Right lobe of liver (tissue), 4 donors: ENCODE measurements around the gene LRRC8D.

ENCODE experiments used
- POLR2A ChIP-seq: fragments of 450-650 bp; IDR thresholded peaks from one replicate; pipeline ENCODE4 v1.6.1; 2017; ENCODE audit warnings: antibody characterized with exemption, mild to moderate bottlenecking
- TF ChIP-seq, protein P1 (sequence below), 4 donors: fragments of 200-600 bp in 3 of 4; fragments of 450-650 bp in 1 of 4; IDR thresholded peaks; one replicate each; pipeline versions ENCODE4 v1.5.1 to v1.8.0; 2016 to 2022; ENCODE audit warnings: antibody characterized with exemption in 4 of 4, mild to moderate bottlenecking in 2 of 4
- donor health status: DM: no; HTN: no; CAD: no.
- donor health status: DM: no; HTN: no; CAD: no.
- donor health status: DM: no; HTN: yes; CAD: no.

DNA sequence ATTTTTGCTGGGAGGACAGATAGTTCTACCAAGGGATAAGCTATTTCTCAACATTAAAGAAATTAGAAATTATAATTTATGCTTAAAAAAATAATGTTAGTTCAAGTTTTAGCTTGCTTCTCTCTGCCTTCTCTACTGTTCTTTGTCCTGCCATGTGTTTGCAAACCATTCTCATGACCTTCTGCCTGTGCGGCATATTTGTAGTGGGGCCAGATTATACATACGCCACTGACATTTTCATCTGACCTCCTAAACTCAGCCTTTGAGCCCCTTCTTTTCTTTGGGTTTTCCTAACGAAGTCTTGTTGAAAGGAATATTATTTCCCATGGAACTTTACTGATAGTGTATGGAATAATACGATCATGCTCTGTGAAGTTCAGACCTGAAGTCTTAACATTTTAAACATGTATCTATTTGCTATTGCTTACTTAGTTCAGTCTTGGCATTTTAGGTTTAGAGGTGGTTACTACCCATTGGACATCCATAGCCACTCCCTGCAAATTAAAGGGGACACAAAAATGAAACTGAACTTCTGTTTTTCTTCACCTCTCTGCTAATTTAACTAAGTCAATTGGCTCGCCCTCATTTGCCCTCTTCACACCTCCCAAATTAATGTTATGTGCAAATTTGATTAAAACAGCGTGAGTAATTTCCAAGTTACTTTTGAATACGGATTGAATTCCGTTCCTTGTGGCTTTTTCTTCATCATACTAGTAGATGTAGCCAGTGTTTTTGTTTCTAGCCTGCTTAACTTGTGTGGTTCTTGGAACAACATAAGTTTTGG is 15.6 kb downstream of the LRRC8D start:
- TF ChIP-seq, protein P1, sequence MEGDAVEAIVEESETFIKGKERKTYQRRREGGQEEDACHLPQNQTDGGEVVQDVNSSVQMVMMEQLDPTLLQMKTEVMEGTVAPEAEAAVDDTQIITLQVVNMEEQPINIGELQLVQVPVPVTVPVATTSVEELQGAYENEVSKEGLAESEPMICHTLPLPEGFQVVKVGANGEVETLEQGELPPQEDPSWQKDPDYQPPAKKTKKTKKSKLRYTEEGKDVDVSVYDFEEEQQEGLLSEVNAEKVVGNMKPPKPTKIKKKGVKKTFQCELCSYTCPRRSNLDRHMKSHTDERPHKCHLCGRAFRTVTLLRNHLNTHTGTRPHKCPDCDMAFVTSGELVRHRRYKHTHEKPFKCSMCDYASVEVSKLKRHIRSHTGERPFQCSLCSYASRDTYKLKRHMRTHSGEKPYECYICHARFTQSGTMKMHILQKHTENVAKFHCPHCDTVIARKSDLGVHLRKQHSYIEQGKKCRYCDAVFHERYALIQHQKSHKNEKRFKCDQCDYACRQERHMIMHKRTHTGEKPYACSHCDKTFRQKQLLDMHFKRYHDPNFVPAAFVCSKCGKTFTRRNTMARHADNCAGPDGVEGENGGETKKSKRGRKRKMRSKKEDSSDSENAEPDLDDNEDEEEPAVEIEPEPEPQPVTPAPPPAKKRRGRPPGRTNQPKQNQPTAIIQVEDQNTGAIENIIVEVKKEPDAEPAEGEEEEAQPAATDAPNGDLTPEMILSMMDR (IDR thresholded peaks at IDR 0.05), result no peak
- TF ChIP-seq POLR2A, result no peak
